Nucleus accumbens (tissue), 56 donors: ENCODE measurements around the gene MARCHF9.

Source experiments
- DNase-seq, 56 donors: peaks; one replicate each; lab custom pipeline; 2025; lab: John Stamatoyannopoulos, UW

The MARCHF9 gene

DNA sequence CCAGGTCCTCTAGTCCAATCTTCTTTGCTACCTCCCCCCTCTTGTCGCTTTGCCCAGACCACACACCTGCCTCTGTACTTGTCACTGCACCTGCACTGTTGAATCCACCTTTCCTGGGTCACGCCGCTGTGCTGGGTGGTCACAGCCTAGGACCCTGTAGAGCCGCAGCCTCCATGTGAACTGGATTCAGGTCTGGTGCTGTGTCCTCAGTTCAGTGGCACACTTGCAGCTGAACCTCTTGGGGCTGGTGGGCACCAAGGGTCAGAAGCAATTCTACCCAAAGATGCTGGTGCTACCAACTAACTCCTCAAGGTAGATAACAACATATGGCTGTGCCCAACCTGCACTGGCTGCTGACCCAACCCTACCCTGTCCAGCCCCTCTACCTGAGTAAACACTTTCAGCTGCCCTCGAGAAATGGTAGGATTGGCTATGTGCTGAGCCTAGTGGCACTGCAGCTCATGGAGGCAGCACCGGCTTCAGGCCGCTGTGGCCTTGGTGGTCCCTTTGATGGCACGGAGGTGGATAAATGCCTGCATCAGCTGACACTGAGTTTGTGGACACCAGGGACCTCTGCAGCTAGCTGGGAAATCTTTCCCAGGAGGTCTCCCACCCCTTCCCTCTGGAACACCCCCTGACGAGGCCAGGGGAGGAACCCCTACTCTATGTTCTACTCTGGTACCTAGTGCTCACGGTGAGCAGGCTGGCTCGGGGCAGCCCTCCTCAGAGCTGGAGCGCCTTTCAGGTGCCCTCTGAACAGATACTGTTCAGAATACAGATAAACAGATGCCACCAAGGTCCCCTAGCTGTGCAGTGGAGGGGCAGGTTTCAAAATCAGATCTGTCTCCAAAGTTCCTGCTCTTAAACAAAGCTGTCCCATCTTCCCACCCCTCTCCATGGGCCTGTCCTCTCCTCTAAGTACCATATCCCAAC, 30.6 kb upstream of the MARCHF9 start:
- DNase-seq: no peak

DNA sequence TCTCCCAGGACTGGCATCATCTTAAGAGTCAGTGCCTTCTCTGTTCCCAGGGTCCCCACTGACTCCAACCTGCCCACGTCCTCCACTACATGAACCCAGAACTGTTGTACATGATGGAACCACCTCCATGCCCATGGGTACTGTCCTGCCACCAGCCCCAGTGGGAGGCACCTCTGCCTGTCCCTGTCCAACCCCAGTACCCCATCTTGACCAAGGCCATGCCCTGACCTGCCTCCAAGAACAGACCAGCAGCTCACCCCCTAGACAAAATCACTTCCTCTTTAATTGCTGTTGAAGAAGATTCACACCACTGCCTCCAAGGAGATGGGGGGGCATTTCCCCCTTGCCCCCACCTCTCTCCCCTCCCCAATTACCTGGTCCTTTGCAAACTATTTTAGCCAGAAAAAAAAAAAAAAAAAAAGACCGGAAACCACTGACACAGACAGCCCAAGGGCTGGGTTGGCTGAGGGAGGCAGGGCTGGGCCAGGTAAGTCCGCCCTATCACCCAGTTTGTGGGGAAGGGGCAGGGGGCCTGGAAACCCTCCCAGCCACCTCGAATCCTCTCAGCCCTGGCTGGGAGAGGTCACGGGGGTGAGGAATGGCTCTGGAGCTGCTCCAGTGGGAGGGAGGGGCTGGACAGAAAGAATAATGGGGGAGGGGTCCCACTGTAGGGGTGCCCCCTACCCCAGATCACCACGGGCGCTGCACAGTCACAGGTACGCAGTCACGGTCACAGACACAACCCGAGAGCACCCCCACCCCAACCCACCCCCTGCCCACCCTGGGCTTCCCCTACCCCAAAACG, 29.8 kb upstream of the MARCHF9 start:
- DNase-seq: no peak

DNA sequence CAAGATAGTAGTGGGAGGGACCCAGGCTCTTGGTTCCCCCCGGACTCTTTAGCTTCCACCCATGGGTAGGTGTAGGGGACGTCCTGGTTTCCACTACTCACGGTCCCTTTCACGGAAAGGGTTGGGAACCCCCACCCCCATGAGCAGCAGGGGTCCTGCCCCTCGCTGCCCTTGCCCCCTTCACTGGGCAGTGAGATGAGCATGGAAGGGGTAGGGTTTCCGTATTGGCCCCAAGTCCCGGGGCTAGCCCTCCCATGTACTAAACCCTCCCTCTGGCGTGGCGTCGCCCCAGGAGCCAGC, 29.1 kb upstream of the MARCHF9 start:
- no peak for DNase-seq

DNA sequence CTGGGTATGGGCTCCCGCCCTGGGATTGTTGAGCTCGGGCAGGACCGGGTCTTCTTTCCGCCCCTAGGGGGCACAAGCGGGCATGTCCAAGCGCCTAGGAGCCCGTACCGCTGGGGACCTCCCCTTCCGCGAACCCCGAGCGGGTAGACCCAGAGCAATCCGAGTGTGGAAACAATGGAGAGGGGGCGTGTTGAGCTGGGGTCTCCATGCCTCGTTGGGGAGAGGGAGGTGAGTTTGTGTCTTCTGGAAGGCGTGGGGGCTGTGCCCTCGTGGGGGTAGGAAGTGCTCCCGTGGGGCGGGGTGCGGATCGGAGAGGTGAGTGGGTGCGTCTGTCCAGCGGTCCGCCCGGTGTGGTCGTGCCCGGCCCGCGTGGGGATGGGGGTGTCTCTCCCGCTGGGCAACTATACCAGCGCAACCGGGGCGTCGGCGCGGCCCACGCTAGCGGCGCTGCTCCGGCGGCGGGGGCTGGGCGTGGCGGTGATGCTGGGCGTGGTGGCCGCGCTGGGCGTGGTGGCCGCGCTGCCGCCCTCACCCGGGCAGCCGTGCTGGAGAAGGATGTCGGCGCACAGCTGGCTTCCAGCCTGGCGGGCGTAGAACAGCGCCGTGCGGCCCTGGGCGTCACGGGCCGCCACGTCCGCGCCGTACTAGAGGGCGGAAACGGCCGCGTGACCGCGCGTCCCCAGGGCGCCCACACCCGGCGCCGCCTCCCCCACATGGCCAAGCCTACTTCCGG, 28.6 kb upstream of the MARCHF9 start:
- peak in 45 of 56 donors; percentile 7 to 73 (median 32) for DNase-seq

DNA sequence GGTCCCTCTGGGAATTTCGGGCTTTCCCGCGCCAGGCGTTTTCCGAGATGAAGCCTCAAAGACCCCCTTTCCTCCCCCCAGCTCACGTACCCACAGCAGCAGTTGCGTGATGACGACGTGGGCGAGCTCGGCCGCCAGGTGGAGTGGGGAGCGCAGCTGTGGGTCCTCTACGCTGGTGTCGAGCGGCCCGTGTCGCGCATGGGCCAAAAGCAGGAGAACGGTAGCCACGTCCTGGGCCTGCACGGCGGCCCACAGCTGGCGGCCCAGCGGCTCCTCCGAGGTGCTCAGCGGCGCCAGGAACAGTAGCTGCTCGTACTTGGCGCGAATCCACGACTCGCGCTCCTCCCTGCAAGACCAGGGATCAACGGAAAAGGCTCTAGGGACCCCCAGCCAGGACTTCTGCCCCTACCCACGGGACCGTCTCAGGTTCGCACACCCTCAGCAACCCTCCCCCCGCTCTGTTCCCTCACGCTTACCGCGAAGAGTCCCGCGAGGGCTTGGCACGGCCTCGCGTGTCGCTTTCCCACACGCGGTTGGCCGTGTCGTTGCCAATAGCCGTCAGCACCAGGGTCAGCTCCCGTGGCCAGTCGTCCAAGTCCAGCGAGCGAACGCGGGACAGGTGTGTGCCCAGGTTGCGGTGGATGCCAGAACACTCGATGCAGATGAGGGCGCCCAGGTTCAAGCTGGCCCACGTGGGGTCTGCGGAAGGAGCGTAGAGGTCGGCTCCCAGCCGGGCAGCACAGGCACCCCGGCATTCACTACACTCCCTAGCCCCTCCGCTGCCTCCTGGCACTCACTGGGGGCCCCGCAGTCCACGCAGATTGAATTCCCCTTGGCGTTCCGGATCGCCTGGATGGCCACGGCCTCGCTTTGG, 27.8 kb upstream of the MARCHF9 start:
- DNase-seq: peak in 2 of 56 donors; percentile 12 to 40

DNA sequence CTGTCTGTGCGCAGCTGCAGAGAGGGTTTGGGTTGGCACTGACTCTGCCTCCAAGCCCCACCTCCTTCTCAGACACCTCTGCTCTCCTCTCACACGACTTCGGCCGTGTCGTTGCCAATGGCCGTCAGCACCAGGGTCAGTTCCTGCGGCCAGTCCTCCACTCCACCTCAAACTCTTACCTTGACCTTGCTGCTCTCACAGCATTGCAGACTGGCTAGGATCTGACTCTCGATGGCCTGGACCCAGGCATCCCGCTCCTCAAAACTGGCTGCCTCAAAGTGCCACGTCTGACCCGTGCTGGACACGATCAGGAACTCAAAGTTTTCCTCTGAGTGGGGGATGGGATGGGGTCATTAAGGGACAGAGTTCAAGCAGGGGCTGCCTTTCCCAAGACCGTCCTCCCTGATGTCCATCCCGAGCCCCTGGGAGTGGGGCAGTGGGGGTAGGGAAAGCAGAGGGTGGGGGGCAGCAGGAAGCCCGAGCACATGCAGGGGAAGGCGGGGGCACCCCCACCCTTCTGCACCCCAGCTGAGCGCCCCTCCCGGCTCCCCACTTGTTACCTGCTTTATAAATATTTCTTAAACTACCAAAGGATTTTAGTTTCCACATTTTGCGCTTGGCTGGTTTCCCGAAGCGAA, 27.0 kb upstream of the MARCHF9 start:
- DNase-seq: no peak

DNA sequence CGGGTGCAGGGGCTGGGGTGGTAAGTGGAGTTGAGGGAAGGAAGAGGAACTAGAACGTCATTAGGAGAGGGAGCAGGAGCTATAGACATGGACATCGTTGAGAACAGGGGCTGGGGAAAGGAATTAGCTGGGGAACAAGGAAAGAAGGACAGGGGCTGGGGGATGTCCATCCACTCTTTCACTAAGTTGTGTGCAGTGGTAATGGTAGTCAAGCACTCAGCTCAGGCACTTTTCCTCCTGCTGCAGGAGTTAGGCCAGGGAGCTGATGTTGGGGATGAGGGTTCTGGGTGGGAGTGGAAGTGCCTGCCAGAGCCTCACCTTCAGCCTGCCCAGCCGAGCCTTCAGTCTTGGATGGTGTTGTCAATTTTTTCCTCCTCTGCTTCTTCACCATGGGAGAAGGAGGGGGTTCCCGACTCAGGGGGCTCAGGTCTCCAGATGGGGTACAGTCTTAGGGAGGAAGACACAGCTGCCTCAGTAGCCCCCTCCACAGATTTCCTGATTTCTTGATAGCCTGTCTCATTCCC, 25.5 kb upstream of the MARCHF9 start:
- no peak for DNase-seq

DNA sequence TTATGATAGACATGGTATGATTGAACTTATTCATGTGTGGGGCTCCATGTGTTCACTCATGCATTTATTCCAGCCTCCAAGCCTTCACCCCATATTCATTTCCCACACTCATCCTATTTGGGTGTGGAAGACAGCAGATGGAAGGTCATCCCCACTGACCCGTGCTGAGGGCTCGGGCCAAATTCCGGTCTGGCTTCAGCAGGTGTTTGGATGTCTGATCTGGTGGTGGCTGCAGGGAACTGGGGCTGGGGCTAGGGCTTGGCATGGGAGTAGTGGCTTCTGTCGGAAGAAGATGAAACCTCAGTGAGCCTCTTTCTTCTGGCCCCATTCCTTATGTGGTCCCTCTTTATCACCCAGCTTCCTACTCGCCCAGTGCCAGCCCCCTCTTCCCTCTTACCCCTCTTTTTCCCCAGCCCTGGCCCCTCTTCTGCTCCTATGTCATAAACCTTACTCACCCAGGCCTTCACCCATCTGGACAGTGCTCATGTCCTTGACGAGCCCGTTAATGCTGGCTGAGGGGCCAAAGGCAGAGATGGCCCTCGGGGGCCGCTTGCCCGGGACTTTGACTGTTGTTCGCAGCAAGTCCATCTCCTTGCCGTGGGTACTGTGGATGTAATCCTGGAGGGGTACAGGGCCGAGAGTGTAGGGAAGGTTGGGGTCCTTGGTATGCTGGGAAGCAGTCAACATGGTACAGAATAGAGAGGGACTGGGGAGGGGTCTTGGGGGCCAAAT, 24.4 kb upstream of the MARCHF9 start:
- no peak for DNase-seq

DNA sequence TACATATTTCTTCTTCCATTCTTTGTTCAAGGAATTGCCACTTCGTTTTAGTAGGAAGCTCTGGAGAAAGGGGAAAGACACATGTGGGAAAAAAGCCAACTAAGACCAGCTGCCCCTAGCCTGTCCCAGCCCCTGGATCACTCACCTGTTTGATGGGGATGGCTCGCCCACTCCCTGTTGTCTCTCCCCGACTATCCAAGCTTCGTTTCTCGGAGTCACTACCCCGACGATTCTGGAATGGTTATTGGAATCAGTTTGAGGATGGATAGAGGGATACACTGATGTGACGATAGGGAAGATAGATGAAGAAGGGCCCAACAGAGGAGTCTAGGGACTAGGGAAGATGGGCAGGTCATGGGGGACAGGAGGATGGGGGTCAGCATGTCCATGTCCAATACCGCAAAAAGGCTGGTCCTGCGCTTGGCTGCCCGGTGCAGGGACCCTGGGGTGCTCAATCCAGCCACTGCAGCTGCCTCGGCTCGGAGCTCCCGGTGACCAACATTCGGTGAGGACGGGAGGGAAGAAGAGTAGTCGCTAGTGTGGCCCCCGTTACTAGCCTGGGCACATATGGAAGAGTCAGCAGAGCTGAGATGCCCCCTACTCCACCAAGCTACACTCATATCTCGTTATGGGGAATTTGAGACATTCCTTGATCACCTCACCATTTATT, 23.4 kb upstream of the MARCHF9 start:
- DNase-seq: no peak

DNA sequence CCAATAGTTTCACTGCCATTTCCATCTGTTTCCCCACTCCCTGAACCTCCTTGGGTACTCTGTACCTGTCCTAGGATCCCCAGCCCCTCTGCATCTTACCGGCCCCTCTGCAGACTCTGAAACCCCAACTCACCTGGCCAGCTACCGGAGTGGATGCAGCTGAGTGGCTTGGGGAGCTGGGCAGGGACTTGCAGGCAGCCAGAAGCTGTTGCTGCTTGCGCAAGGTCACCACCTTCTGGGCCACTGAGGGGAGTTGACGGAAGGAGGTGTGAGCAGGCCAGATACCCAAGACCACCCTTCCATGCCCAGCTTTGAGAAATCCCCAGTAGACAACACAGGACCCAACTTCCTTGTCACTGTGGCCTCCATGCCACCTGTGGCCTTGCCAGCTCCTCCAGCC, 22.6 kb upstream of the MARCHF9 start:
- no peak for DNase-seq

DNA sequence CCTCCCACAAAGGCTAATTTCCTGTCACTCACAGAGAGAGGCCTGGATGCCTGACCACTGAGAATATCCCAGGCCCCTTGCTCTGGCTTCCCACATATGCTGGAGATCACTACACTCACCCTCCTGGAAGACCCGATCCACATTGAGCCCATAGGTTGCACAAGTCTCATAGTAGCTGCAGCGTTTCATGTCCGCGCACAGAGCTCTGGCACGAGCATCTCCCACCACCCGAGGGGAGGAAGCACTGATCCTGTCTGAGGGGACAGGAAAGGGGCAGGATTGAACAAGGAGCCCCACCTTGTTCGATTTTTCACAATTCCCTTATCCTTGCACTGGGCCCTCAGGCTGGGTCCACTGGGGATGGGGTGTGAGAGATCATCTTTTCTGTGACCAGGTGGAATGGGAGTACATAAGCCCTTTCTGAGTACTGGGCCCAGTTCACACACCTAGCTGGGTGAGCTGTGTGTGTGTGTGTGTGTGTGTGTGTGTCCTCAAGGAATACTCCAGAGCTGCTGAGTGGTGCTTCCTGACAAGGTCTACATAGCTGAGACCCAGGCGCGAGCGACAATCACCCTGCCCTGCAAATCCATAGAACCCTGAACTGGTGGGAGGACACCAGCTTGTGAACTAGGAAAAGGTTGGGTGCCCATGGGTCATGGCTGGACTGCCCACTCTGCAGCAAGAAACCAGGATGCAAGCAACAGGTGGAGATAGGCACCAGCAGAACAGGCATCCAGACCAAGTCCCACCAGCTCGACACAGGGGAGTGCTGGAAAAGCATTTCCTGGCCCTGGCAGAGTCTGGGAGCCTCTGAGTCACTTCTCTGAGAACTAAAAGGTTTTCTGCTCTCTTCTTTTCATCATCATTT, 21.9 kb upstream of the MARCHF9 start:
- no peak for DNase-seq

DNA sequence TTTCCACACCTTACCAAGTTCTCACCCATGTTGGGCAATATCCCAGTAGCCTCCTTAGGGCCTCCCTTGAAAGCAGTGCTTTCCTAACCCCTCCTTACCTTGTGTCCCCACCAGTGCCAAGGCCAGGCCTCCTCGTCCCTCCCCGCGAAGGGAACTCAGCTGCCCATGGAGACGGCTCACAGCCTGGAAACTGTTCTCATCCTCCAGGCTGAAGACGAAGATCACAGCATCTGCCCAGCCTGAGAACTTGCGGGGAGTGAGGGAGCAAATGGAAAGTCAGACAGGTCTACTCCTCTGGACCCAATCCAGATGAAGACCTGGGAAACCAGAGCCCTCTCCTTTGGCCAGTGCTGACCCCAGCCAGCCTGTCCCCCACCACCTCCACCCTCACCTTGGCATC, 21.0 kb upstream of the MARCHF9 start:
- no peak for DNase-seq

DNA sequence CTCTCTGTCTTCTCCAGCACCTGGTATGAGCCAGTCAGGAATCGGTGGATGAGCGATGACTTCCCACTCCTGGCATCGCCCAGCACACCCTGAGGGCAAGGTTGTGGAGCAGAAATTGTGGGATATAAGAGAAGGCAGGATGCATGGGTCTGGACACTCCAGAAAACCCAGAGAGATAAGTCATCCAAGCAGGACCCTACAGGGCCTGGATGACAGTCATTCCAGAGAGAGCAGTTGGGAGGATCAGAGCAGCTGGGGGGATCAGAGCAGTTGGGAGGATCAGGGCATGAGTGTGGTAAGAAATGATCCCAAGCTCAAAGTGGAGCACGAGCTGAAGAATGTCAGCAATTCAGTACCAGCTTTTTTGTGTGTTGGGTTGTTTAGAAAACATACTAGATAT, 20.3 kb upstream of the MARCHF9 start:
- no peak for DNase-seq

DNA sequence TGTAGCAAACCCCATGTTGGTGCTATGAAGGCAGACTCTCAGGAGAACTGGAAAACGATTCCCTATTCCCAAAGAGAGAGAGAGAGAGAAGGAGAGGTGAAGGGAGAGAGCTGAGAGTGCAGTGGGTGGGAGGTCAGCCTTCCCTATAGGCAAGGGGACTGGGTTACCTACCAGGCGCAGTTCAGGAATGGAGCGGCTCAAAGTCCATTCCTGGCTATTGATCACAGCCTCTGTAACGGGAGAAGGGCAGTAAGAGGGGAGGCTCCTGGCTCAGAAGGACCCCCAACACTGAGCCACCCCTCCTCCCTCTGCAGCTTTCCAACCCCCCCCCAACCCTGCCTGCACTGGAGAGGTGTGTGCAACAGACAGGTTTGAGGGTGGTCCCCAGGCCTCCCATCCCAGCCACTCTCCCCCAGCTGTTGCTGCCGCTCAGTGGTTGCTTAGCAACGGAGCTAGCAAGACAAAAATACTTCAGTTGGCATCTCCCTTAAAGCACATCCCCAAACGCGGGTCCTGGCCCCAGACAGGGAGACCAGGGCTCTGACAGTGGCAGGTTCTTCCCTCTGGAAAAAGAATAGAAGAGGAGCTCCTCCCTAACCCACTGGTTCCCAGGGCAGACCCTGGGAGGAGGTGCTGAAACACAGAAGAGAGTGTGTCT, 19.6 kb upstream of the MARCHF9 start:
- DNase-seq: peak in 5 of 56 donors; percentile 15 to 42 (median 31)

DNA sequence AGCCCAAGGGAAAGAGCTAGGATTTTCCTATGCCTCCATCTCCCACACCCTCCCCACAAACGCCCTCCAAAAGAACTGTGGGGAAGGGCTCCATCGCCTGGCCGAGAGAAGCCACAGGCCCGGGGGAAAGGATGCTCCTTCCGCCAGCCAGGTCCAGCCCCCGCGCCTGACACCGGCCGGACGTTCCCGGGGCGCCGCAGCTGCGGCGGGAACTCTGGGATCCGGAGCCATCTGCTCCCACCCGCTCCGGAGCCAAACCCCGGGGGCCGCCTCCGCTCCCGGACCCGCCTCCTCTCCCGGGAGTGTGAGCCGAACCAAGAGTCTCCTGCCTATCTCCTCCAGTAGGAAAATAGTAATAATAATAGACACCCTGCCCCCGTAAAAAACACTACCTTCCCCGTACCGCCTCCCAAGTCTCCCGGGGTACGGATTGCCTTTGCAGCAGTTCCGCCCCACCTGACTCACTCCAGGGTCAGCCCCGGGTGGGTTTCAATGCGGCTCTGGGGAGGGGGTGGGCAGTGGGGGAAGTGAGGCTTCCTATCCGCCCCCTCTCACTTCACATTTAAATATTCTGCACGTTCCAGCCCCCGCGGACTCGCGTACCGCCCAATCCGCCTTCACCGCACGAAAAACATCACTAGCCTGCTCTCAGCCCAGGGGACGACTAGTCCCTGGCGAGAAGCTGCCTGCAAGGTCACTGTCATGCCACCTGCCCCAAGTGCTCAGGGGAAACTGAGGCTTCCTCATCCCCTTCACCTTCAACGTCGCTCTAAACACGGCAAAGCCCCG, 18.8 kb upstream of the MARCHF9 start:
- peak in 38 of 56 donors; percentile 7 to 77 (median 42) for DNase-seq
